Testis (tissue), 3 donors: ENCODE measurements around the gene STX5. TPM values are rescaled to one million over a fixed set of nuclear protein-coding genes. Genes with fewer than 3 reads are reported as not detected.
"Not testable (repeated sequence)": the region's sequence is repeated elsewhere in the genome, so short reads cannot be mapped to it uniquely, and the experiment has no call there.

Experiments
- DNase-seq: peaks from one replicate; pipeline ENCODE4 v3.0.0-alpha.2; 2019
- H3K27ac ChIP-seq, 2 donors: fragments of 200-600 bp; sonication (generic); one replicate each; pipeline ENCODE4 v1.5.1; 2019
- H3K27me3 ChIP-seq: fragments of 200-600 bp; sonication (generic); one replicate; pipeline ENCODE4 v1.5.1; 2019
- H3K36me3 ChIP-seq: fragments of 200-600 bp; sonication (generic); one replicate; pipeline ENCODE4 v1.5.1; 2017; ENCODE audit warnings: low read depth; ENCODE audit errors: missing control alignments
- H3K4me1 ChIP-seq: fragments of 200-600 bp; sonication (generic); one replicate; pipeline ENCODE4 v1.5.1; 2019
- H3K4me3 ChIP-seq, 2 donors: fragments of 200-600 bp; sonication (generic); one replicate each; pipeline ENCODE4 v1.5.1; 2017 to 2019
- H3K9me3 ChIP-seq: fragments of 200-600 bp; sonication (generic); one replicate; pipeline ENCODE4 v1.5.1; 2017
- POLR2A ChIP-seq: fragments of 450-650 bp; IDR thresholded peaks from one replicate; pipeline ENCODE4 v1.6.1; 2017; ENCODE audit warnings: antibody characterized with exemption, mild to moderate bottlenecking, moderate library complexity
- WGBS, 2 donors: methylation state at CpG; one replicate each; pipeline ENCODE4 v1.1.5; 2018; 5-methylcytosine and 5-hydroxymethylcytosine counted together
- intact Hi-C: fragments of 100-400 bp; cut with DNase I; formaldehyde crosslinking; loops from one replicate; pipeline ENCODE4 v1.15.1; 2023; ENCODE audit warnings: low total_unique reads
- polyA plus RNA-seq: library from polyadenylated mRNA; stranded (reverse); fragments of 350-450 nt; fragmentation: Illumina TruSeq; extraction: RNeasy Lipid Tissue Mini Kit (QIAGEN cat#74804); gene quantifications from one replicate; pipeline ENCODE4 v1.2.3, GENCODE V29; 2014; ENCODE audit warnings: low read depth, low replicate concordance; ENCODE audit not compliant: insufficient read depth
- total RNA-seq, 2 donors: library from RNA; depleted of rRNA; stranded (reverse); fragments of >200 nt; gene quantifications; one replicate each; pipeline ENCODE4 v1.2.3, GENCODE V29; 2016
- TF ChIP-seq, protein P1 (sequence below), 3 experiments: fragments of 450-650 bp in 2 of 3; fragments of 200-600 bp in 1 of 3; sonication (generic) in 1 of 3; IDR thresholded peaks; one replicate each; pipeline ENCODE4 v1.5.1; 2016 to 2019; ENCODE audit warnings: antibody characterized with exemption in 3 of 3, mild to moderate bottlenecking in 2 of 3, moderate library complexity in 1 of 3

The STX5 gene
- total and polyA plus RNA-seq, 3 donors from 2014 or later, result 42.2 to 55.0 (median 49.1) TPM

DNA sequence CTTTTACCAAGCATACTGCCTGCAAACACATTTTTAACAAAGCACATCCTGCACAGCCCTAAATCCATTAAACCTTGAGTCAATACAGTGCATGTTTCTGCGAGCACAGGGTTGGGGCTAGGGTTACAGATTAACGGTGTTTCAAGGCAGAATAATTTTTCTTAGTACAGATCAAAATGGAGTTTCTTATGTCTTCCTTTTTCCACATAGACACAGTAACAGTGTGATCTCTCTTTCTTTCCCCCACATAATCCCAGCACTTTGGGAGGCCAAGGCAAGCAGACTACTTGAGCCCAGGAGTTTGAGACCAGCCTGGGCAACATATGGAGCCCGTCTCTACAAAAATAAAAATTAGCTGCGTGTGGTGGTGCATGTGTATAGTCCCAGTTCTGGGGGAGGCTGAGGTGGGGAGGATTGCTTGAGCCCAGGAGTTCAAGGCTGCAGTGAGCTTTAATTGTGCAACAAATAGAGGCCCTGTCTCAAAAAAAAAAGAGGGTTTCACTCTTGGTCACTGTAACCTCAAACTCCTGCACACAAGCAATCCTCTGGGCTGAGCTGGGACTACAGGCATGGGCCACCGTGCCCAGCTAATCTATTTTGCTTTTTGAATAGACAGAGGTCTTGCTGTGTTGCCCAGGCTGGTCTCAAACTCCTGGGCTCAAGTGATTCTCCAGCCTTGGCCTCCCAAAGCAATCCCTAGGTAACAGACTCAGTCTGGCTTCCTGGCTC is 29.1 kb upstream of the STX5 start:
- WGBS, 2 donors, result 58 to 69% methylated on average over 5 of the region's 5 CpGs
- Histone ChIP-seq H3K36me3 (no peaks in the 10 kb centered on the region), H3K9me3 (no peaks in the 10 kb centered on the region), H3K27me3 (no peaks in the 10 kb centered on the region), H3K27ac (no peak overlapping the region), H3K4me1 (peaks cover 20% of the 10 kb centered on the region), H3K4me3 (no peak overlapping the region)
- DNase-seq, result no peak
- TF ChIP-seq, protein P1, sequence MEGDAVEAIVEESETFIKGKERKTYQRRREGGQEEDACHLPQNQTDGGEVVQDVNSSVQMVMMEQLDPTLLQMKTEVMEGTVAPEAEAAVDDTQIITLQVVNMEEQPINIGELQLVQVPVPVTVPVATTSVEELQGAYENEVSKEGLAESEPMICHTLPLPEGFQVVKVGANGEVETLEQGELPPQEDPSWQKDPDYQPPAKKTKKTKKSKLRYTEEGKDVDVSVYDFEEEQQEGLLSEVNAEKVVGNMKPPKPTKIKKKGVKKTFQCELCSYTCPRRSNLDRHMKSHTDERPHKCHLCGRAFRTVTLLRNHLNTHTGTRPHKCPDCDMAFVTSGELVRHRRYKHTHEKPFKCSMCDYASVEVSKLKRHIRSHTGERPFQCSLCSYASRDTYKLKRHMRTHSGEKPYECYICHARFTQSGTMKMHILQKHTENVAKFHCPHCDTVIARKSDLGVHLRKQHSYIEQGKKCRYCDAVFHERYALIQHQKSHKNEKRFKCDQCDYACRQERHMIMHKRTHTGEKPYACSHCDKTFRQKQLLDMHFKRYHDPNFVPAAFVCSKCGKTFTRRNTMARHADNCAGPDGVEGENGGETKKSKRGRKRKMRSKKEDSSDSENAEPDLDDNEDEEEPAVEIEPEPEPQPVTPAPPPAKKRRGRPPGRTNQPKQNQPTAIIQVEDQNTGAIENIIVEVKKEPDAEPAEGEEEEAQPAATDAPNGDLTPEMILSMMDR (IDR thresholded peaks at IDR 0.05), result no peak
- TF ChIP-seq POLR2A, result no peak
- intact Hi-C loops, result no loop called here

DNA sequence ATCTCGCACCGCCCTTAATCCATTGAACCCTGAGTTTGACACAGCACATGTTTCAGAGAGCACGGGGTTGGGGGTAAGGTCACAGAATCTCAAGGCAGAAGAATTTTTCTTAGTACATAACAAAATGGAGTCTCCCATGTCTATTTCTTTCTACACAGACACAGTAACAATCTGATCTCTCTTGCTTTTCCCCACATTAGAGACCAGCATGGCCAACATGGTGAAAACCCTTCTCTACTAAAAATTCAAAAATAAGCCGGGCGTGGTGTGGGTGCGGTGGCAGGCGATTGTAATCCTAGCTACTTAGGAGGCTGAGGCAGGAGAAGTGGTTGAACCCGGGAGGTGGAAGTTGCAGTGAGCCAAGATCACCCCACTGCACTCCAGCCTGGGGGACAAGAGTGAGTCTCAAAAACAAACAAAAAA is 27.4 kb upstream of the STX5 start:
- H3K4me1 ChIP-seq, result peaks cover 28% of the 10 kb centered on the region
- DNase-seq, H3K27me3 ChIP-seq, H3K4me3 ChIP-seq, H3K27ac ChIP-seq, H3K9me3 ChIP-seq, H3K36me3 ChIP-seq: not testable (repeated sequence)
- intact Hi-C loops, result loop anchor here (10.0 kb wide), 1 partner anchor 74 kb away; the partner anchor contains the start of gene TMEM179B
- WGBS, 2 donors, result 92 to 96% methylated on average over 8 of the region's 8 CpGs

DNA sequence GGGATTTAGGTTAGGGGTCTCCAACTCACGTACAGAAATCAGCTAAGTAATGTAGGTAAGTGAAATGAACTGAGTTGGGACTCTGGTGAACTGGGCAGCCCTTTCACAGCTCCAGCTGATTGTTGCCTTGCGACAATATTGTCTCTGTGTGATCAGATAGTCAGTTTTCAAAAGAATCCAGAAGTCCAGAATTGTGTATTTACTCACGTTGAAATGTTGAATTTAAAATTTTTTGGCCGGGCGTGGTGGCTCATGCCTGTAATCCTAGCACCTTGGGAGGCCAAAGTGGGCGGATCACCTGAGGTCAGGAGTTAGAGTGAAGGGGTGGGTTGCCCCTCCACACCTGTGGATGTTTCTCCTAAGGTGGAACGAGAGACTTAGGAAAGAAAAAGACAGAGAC is 26.4 kb upstream of the STX5 start:
- intact Hi-C loops, result loop anchor here (10.0 kb wide), 1 partner anchor 73 kb away; the partner anchor contains the start of gene TMEM179B
- H3K27ac ChIP-seq, result no peak overlapping the region
- no peak for DNase-seq
- peaks cover 36% of the 10 kb centered on the region for H3K4me1 ChIP-seq
- H3K36me3 ChIP-seq, result no peaks in the 10 kb centered on the region
- H3K9me3 ChIP-seq, result no peaks in the 10 kb centered on the region
- TF ChIP-seq, protein P1 (IDR thresholded peaks at IDR 0.05), result no peak
- no peak for TF ChIP-seq POLR2A
- H3K4me3 ChIP-seq, result no peak overlapping the region
- H3K27me3 ChIP-seq, result no peaks in the 10 kb centered on the region
- 84 to 89% methylated on average over 7 of the region's 7 CpGs for WGBS, 2 donors

DNA sequence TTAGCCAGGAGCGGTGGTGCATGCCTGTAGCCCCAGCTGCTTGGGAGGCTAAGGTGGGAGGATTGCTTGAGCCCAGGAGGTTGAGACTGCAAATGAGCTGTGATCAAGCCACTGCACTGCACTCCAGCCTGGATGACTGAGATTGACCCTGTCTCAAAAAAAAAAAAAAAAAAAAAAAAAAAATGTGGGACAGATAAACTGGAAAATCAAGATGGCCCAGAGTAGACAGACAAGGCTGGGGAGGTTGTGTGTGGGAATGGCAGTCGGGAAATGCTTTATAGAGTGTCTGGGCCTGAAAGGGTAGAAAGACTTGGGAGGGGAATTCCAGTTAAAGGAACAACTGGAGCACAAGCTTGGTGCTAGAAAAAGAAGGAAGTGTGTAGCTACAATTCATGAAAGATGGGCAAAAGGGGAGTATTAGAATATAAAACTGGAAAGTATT is 25.7 kb upstream of the STX5 start:
- Histone ChIP-seq H3K9me3 (no peaks in the 10 kb centered on the region), H3K4me3 (no peak overlapping the region), H3K27ac (no peak overlapping the region), H3K27me3 (no peaks in the 10 kb centered on the region), H3K36me3 (no peaks in the 10 kb centered on the region), H3K4me1 (peaks cover 36% of the 10 kb centered on the region)
- no peak for DNase-seq
- intact Hi-C loops, result loop anchor here (10.0 kb wide), 1 partner anchor 73 kb away; the partner anchor contains the start of gene TMEM179B
- 76 to 77% methylated on average over 2 of the region's 2 CpGs for WGBS, 2 donors
- TF ChIP-seq, protein P1 (IDR thresholded peaks at IDR 0.05), result no peak
- TF ChIP-seq POLR2A, result no peak

DNA sequence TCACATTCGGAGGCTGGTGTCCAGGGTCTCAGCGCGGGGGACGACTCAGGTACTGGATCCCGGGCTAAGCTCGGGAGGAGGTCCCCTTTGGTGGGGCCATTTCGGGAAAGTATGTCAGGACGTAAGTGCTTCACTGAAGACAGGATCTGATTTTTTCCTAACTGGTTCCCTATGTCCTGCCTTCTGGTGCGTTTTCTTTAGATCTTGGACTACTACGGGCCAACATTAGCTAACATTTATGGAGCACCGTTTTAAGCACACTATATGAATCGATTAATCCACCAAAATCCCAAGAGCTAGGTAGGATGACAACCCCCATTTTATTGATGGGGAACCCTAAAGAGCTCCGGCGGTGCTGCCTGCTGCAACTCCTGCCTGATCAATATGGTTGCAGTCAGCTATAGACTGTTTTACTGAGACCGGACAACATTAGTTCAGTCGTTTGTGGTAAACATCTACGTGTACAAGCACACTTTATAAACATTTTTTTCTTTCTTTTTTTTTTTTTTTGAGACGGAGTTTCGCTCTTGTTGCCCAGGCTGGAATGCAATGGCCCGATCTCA is 24.6 kb upstream of the STX5 start:
- 6 to 10% methylated on average over 19 to 20 of the region's 20 CpGs for WGBS, 2 donors
- peak overlapping the region in 1 of 2 donors; percentile 13 for H3K27ac ChIP-seq
- no peaks in the 10 kb centered on the region for H3K9me3 ChIP-seq
- H3K27me3 ChIP-seq, result no peaks in the 10 kb centered on the region
- H3K4me1 ChIP-seq, result peaks cover 36% of the 10 kb centered on the region
- no peak for TF ChIP-seq POLR2A
- TF ChIP-seq, protein P1 (IDR thresholded peaks at IDR 0.05), result no peak
- DNase-seq, result no peak
- intact Hi-C loops, result loop anchor here (10.0 kb wide), 1 partner anchor 72 kb away; the partner anchor contains the start of gene TMEM179B
- H3K36me3 ChIP-seq, result no peaks in the 10 kb centered on the region
- H3K4me3 ChIP-seq, result peak overlapping the region; percentile 77 to 89
